ENCODE data around the gene MED8.
A peak's percentile ranks its signal among the peaks of the same experiment; 100 is the strongest.

The MED8 gene

DNA sequence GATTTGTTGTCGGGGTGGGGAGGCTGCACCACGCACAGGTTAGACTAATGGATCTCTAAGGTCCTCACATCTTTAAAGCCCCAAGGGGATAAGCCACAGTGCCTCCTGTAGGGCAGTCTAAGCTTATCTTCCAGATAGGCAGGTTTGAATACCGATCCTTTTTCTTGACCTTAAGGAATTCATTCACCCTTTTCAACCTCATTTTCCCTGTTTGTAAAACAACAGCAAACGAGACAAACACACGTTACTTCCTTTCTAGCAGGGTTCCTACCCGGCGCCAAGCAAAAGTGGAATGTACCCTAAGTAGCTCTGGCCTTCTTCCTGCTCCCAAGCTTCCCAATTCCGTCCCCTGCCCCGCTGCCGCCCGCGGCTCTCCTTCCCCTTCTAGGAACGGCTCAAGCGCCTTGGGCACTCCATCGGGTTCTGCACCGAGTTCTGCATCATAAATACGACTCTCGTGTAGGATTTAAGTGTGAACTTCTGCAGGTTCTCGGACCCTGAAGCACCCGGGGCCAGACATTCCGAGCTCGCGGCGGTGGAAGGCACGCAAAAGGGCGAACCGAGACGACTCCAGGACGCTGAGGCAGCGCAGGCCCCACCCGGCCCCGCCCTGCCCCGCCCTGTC lies 31.4 kb downstream of the MED8 start:
- DNase-seq, result peak in 1 of 2 donors; percentile 41

DNA sequence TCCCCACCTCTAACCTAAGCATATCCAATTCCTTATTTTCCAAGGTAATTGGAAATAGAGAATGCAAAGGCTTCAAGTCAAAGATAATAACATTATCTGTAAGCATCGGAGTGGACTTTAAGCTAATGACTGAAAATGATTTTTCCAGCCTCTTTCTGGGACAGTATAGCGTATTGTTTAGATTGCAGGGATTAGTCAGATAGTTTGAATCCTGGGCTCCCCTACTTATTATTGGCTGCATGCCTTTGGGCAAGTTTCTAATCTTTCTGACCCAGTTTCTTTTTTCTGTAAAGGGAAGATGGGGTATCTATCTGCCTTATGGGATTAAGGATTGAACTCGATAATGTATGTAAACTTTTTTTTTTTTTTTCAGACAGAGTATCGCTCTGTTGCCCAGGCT lies 32.3 kb downstream of the MED8 start:
- DNase-seq, result no peak

DNA sequence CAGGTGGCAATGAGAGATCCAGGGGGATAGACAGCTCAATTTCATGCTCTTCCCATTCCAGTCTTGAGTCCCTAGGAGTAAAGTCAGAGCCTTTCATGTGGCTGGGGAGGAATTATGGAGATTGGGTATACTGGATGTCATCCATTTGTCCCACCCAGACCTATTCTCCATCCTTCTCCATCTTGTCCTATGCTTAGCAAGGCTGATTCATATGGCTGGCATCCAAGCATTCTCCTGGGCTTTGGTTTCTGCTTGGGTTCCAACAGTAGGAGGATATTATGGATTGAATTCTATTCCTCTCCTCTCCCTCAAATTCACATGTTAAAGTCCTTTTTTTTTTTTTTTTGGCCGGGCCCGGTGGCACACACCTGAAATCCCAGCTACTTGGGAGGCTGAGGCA lies 34.7 kb downstream of the MED8 start:
- no peak for DNase-seq

DNA sequence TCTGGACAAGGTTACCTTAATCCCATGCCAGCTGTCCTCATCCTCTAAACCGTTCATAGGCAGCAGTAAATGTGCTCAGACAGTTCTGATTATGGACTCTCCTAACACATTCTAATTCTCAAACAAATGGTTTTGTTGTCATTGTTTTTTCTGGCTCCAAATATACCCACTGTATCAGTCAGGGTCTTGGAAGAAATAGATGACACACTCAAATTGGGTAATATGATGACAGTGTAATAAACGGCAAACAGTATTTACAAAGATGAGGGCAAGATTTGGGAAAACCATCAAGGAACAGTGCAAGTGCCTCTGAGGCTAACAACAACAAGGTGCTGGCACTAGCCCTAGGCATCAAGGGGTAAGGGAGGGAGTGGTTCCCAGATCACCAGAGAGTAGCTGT lies 35.1 kb downstream of the MED8 start:
- DNase-seq, result no peak

DNA sequence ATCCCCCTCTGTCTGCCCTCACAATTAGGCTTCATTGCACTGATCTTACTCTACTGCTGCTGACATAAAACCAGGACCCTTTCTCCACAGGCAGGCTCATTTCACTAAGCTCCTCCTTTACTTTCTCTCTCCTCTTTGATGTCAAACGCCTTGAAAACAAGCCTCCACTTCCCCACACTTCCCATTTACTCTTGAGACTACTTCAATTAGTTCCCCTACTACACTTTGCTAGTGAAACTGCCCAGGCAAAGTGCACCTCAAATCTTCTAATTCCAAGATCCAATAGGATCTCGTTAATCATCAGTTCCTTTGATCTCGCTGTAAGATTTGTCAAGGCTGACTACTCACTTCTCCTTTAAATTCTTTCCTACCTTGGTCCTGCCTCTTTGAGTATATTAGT lies 36.7 kb downstream of the MED8 start:
- no peak for DNase-seq

DNA sequence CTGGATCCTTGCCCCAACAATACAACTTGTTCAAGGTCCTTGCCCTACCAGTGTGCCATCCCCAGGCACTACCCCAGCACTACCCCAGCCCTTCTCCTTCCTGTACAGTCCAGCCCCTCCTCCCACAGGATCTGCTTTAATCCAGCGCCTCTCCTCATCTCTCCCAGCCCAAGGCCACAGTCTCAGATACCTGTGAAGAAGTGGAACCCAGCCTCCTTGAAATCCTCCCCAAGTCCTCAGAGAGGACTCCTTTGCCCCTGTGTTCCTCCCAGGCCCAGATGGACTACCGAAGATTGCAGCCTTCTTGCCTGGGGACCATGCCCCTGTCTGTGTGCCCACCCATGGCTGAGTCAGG lies 37.3 kb downstream of the MED8 start:
- no peak for DNase-seq

DNA sequence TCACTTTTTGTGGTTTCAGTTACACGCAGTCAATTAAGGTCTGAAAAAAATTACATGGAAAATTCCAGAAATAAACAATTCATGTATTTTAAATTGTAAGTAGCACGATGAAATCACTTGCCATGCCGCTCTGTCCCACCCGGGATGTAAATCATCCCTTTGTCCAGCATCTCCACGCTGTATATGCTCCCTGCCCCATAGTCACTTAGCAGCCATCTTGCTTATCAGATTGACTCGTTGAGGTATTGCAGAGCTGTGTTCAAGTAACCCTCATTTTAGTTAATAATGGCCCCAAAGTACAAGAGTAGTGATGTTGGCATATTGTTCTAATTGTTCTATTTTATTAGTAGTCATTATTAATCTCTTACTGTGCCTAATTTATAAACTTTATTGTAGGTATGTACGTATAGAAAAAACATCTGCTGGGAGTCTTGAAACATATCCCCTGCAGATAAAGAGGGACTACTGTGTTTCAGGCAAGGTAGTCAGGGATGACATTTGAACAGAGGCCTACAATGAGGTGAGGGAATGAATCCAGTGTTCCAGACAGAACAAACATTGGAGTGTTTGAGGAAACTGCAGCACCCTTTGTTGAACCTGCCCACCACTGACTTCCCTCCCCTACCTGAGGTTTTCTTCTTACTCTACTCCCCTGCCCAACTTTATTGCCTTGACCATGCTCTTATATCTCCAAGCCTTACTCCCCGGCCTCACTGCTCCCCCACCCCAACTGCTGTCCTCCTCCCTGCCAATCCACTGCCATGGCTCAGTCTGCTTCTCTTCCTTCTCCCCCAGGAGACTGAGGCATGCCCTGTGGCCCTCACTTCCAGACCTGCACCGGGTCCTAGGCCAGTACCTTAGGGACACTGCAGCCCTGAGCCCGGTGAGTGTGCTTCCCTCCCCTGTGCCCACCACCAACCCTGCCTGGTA lies 37.9 kb downstream of the MED8 start:
- DNase-seq, result no peak

DNA sequence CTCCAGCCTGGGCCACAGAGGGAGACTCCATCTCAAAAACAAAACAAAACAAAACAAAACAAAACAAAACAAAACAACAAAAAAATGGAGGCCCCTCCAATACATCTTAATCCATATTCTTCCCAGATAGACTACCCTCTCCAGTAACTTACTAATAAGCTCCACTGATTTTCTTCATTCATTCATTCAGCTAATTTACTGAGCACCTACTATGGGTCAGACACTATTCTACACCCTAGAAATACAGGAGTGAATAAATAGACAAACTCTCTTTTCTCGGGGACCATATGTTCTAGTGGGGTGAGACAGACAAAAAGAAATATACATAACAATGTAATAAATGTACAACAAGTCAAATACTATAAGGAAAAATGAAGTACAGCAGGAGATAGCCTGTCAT lies 38.6 kb downstream of the MED8 start:
- no peak for DNase-seq

DNA sequence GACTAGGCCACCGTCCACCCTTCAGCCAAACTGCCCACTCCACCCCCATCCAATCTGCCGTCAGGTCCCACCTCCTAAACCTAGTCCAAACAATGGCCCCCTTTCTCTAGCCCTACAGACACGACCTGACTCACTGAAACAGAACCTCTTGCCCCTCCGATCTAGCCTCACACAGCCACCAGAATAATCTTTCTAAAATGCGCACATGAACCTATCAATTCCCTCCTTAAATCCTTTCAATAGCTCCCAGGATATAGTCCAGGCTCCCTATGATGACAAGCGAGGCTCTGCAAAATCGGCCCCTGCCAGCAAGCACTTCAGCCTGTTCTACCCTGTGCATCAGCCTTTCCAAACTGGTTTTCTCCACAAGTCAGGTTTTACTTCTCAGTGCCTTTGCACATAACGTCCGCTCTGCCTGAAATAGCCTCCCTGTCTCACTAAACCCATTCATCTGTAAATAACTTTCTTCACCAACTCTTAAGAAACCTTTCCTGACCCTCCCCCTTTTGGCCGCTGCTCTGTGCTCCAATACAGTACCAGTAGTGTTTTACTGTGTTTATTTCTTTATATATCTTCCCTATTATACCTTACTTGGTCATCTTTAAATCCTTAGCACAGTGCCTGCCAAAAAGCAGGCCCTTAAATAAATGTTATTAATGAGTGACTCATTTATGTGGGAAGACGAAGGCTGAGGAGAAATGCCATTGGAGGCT lies 39.9 kb downstream of the MED8 start:
- DNase-seq, result no peak

DNA sequence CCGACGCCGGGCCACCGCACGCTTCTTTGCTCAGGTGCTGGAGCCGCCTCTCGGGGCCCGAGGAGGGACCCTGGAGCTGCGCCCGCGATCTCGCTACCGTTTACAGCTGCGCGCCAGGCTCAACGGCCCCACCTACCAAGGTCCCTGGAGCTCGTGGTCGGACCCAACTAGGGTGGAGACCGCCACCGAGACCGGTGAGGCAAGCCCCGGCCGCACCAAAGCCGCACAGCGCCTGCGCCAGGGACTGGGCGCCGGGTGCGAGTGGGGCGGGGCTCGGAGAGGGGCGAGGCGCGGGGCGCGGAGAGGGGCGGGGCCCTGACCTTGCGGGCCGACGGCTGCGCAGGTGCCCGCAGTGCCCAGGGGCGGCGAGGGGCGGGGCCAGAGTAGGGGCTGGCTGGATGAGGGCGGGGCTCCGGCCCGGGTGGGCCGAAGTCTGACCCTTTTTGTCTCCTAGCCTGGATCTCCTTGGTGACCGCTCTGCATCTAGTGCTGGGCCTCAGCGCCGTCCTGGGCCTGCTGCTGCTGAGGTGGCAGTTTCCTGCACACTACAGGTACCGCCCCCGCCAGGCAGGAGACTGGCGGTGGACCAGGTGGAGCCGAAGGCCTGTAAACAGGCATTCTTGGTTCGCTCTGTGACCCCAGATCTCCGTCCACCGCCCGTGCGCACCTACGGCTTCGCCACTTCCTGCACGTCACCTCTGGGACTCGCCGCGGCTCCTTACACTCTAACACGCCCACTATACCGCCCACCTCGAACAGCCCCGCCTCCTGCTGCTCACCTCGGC lies 40.6 kb downstream of the MED8 start:
- DNase-seq, result no peak

DNA sequence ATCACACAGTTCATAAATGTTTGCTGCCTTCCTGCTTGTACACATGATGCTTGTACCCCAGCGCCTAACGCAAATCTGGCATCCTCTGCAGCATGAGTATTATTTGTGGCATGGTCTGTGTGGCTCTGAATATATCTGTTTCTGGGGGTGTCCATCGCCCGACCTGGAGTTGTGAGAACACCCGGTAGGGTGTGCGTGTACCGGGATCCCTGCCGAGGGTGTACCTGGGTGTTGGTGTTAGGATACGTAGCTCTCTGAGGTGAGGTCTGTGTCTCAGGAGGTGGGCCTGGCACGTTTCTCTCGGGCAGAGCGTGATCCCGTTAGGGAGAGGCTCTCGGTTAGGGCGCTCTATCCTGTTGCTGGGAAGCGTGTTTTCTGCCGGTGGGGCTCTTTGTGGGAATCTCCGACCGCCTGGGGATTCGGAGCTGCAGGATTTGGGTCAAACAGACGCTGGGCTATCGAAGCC lies 41.2 kb downstream of the MED8 start:
- no peak for DNase-seq

DNA sequence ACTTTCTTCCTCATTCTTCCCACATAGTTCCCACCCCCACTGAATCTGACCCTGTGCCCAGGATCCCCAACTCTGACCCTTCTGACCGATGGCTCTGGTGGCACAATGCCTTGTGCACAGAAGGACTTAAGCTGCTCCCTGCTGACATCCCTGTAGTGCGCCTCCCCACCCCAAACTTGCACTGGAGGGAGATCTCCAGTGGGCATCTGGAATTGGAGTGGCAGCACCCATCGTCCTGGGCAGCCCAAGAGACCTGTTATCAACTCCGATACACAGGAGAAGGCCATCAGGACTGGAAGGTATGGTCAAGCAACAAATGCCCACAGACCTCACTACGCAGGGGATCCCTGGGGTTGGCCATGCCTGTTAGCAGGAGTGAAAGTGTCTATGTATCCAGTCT lies 43.0 kb downstream of the MED8 start:
- DNase-seq, result no peak

DNA sequence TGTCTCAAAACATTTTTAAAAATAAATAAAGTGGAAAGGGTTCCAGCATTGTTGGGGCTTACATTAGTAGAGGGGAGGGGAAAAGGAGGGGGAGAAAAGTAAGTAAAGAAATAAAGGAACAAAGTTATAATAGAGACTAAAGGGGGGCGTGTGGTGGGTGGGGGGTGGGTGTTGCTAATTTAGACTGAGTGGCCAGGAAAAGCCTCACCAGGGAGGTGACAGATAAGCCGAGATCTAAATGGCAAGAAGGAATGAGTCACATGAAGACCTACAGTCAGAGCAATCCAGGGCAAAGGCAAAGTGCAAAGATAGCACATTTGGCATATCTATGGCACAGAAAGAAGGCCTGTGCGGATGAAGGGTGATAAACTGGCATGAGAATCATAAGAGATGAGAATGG lies 44.5 kb downstream of the MED8 start:
- DNase-seq, result peak in 1 of 2 donors; percentile 81

DNA sequence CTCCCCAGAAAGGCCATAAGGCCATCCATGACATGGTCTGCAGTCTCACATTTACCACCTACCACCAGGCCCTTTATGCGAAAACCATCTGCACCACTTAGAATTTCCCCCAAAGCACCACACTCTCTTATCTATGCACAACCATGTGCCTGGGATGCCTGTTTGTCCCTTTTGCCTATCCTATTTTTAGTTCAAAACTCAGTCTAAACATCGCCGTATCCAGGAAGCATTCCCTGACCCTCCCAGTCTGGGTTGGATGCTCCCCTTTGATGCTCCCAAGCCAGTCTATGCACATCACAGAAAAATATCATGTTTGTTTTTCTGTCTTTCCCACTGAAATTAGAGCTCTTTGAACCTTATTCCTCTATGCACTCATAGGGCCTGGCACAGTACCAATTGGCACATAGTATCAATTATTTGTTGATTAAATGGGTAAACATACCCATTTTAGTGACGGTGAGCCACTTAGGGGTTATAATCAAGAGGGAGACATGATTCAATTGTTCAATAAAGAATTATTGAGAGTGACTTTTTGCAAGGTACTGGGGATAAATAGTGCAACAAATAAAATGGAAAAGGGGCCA lies 45.2 kb downstream of the MED8 start:
- no peak for DNase-seq

DNA sequence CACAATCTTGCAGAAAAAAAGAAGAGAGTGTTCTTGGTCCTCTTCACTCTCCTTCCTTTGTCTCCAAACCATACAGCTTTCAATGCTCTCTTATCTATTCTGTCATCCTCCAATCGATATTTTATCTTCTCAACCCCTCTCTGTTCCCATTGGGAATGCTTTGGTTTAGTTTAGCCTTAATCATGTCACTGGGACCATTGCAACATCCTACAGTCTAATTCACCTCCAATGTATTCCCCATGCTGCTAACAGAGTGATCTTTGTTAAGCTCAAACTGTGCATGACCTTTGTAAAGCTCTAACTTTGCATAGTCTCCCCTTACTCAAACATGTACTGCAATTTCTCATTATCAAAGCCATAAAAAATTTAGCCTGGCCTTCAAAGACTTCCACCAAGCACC lies 49.0 kb downstream of the MED8 start:
- no peak for DNase-seq

DNA sequence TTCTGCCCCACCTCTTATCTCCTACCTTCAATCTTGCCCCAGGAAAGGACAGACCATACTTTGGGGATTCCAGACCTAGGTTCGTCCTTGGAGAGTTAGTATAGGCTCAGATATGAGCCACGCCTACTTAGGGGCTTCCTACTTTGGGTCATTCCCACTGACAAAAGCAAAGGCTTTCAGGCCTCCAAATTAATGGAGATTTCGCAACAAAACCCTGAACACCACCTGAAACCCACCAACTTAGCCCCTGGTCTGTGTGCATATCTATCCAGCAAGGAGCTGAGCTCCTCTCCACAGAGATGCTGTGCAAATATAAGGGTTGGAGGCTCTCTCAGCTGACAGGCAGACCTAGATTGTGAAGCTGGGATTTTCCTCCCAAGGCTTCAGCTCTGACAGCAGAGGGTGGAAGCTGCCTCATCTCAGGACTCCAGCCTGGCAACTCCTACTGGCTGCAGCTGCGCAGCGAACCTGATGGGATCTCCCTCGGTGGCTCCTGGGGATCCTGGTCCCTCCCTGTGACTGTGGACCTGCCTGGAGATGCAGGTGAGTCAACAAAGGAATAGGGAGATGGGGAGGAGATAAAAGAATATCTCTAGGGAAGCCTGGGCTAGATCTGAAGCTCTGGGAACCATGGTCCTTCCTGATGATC lies 49.9 kb downstream of the MED8 start:
- DNase-seq, result no peak

DNA sequence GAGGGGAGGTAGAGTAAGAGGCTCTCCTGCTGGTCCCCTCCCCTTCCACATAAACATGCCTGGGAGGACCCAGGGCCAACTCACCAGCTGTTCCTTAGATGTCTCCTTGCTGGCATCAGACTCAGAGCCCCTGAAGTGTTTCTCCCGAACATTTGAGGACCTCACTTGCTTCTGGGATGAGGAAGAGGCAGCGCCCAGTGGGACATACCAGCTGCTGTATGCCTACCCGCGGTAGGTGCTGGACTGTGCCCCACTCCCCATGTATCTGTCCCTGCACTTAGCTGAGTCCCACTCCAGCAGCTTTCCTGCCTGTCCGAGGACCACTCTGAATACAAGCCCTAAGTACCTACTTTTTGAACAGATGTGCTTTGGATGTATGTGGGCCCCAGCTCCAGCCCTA lies 51.6 kb downstream of the MED8 start:
- DNase-seq, result no peak

DNA sequence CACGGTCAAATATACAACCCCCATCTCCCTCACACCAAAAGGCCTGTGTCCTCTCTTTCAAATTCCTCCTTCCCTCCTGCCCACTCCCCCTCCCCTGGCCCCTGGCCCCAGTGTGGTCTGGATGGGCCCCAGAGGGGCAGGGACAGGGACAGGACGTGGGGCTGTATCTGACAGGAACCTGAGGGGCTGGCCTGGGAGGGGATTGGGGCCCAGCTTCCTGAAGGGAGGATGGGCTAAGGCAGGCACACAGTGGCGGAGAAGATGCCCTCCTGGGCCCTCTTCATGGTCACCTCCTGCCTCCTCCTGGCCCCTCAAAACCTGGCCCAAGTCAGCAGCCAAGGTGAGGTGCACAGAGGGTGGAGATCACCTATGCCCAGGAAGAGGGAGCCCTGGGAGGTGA lies 52.0 kb downstream of the MED8 start, which contains the start of gene MPL:
TSS of gene MPL (plus strand) at position 231 of the 400 bp plus-strand sequence. CDS start at position 262, 31 bp downstream.
- DNase-seq, result no peak

DNA sequence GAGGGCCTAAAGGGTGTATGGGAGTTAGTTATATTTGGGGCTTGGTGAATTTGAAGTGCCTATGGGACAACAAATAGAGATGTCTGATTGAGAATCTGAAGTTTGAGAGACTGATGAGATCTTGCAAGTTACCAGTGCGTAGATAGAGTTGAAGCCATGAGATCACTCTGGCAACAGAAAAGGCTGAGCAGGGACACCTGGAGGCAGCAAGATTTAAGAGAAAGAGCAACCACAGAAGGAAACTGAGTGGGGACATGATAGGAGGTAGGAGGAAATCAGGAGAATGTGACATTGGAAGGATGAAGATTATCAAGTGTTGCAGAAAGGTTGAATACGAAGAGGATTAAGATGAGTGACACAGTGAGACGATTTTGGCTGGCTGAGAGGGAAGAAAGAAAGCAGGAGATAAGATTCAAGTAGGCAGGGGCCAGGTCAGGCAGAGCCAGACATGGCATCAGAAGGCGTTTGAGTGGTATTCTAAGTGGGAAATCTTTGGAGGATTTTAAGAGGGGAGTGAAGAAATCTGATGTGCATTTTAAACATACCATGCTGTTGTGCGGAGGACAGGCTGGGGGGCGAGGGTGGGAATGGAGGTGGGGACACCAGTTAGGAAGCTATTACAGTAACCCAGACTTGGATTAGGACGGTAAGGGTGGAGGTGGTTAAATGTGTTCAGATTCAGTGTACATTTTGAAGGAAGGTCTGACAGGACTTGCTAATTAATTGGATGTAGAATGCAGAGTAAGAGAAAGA lies 55.0 kb downstream of the MED8 start:
- DNase-seq, result no peak
